ENCODE data around the gene PPP2R3C. TPM values are rescaled to one million over a fixed set of nuclear protein-coding genes. Genes with fewer than 3 reads are reported as not detected.

The PPP2R3C gene
- total RNA-seq, 1 experiment from 2014 or later = 15.2 TPM

DNA sequence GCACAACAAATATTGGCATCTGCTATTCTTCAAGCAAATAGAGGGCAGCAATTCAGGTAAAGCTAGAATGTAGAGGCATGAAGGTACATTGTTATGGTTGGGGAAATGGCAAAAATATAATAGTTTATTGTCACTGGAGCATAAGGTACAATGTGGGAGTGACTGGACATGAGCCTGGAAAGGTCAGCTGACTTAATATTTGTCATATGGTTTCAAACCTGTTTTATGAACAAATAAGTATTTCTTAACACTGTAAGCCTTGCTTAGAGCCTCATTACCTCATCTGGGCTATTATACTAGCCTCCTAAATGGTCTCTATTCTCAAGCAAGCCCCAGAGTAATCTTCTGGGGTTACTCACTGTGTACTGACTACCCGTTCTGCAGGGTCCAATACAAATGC lies 42.0 kb downstream of the PPP2R3C start:
- H3K4me3 ChIP-seq (ENCODE audit: low read length) = no peak overlapping the region
- intact Hi-C loops (cut with micrococcal nuclease) = loop anchor here (5.0 kb wide), 1 partner anchor 32 kb away; the partner anchor contains the start of gene FAM177A1
- BruUV-seq (replicated peaks) = no TSS peak
- no peaks in the 10 kb centered on the region for H3F3A ChIP-seq (ENCODE audit: low read length, unreplicated experiment)
- no peak overlapping the region for H3K27ac ChIP-seq (ENCODE audit: low read length)
- H3K9me2 ChIP-seq (replicated peaks; ENCODE audit: low read length) = no peaks in the 10 kb centered on the region
- TF ChIP-seq CTCF (conservative IDR thresholded peaks at IDR 0.05; ENCODE audit: low read depth, low read length) (no peak), EZH2 (IDR thresholded peaks at IDR 0.05; ENCODE audit: low read length, unreplicated experiment) (no peak), EZH2phosphoT487 (IDR thresholded peaks at IDR 0.05; ENCODE audit: borderline replicate concordance, low read length) (no peak)
- no peak overlapping the region for H3K4me2 ChIP-seq (ENCODE audit: low read length)
- CTCF ChIA-PET = no interaction called here
- no peaks in the 10 kb centered on the region for H3K27me3 ChIP-seq (ENCODE audit: low read length)
- no peaks in the 10 kb centered on the region for H4K20me1 ChIP-seq (ENCODE audit: low read length)
- H3K79me2 ChIP-seq (ENCODE audit: low read length) = no peaks in the 10 kb centered on the region
- peaks cover 17% of the 10 kb centered on the region for H3K36me3 ChIP-seq (ENCODE audit: low read depth, low read length)
- no peaks in the 10 kb centered on the region for H3K9me3 ChIP-seq (ENCODE audit: low read length)
- ATAC-seq (peak; percentile 66), DNase-seq (peak; percentile 30)
- H2AFZ ChIP-seq (ENCODE audit: low read length) = no peak overlapping the region
- POLR2A ChIA-PET (ENCODE audit: unreplicated experiment) = no interaction called here
- no peaks in the 10 kb centered on the region for H3K4me1 ChIP-seq (ENCODE audit: insufficient read depth, low read length)
- H3K9ac ChIP-seq (ENCODE audit: low read length) = no peak overlapping the region

DNA sequence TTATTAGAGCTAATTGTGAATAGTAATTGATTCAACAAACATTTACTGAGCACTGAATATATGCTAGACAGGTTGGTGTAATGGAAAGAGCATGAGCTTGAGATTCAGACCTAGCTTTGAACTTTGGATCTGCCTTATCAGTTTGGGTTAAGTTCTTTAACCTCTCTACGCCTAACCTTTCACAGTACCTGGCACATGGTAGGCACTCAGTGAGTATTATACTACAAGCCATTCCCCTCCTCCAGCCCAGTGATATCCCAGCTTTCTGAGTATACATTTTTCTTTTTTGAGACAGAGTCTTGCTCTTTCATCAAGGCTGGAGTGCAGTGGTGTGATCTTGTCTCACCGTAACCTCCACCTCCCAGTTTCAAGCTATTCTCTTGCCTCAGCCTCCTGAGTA lies 43.7 kb downstream of the PPP2R3C start:
- Histone ChIP-seq H3K36me3 (ENCODE audit: low read depth, low read length) (peaks cover 13% of the 10 kb centered on the region), H3K4me2 (ENCODE audit: low read length) (no peak overlapping the region), H3K9me2 (replicated peaks; ENCODE audit: low read length) (no peaks in the 10 kb centered on the region), H3K9ac (ENCODE audit: low read length) (no peak overlapping the region), H3F3A (ENCODE audit: low read length, unreplicated experiment) (no peaks in the 10 kb centered on the region), H3K4me3 (ENCODE audit: low read length) (no peak overlapping the region), H4K20me1 (ENCODE audit: low read length) (no peaks in the 10 kb centered on the region), H3K79me2 (ENCODE audit: low read length) (no peaks in the 10 kb centered on the region), H3K27me3 (ENCODE audit: low read length) (no peaks in the 10 kb centered on the region), H2AFZ (ENCODE audit: low read length) (no peak overlapping the region), H3K27ac (ENCODE audit: low read length) (no peak overlapping the region), H3K4me1 (ENCODE audit: insufficient read depth, low read length) (no peaks in the 10 kb centered on the region), H3K9me3 (ENCODE audit: low read length) (no peaks in the 10 kb centered on the region)
- ChIA-PET POLR2A (ENCODE audit: unreplicated experiment) (no interaction called here), CTCF (interaction anchor here (0.5 kb wide), 1 partner anchor 83 kb away, joined by 3 read pairs; no protein-coding TSS in a partner anchor)
- TF ChIP-seq EZH2 (IDR thresholded peaks at IDR 0.05; ENCODE audit: low read length, unreplicated experiment) (no peak), CTCF (conservative IDR thresholded peaks at IDR 0.05; ENCODE audit: low read depth, low read length) (no peak), EZH2phosphoT487 (IDR thresholded peaks at IDR 0.05; ENCODE audit: borderline replicate concordance, low read length) (no peak)
- ATAC-seq = no peak
- no peak for DNase-seq
- BruUV-seq (replicated peaks) = no TSS peak
- intact Hi-C loops (cut with micrococcal nuclease) = no loop called here

GRCh38 chr14:35073486-35073885 lies 48.3 kb downstream of the PPP2R3C start:
- ATAC-seq = no peak
- Histone ChIP-seq H3K9me3 (ENCODE audit: low read length) (no peaks in the 10 kb centered on the region), H4K20me1 (ENCODE audit: low read length) (no peaks in the 10 kb centered on the region), H3F3A (ENCODE audit: low read length, unreplicated experiment) (no peaks in the 10 kb centered on the region), H3K36me3 (ENCODE audit: low read depth, low read length) (peaks cover 5% of the 10 kb centered on the region; the same call in 1 of the 2 replicates), H3K4me2 (ENCODE audit: low read length) (no peak overlapping the region), H3K79me2 (ENCODE audit: low read length) (no peaks in the 10 kb centered on the region), H3K27me3 (ENCODE audit: low read length) (no peaks in the 10 kb centered on the region), H3K27ac (ENCODE audit: low read length) (no peak overlapping the region), H2AFZ (ENCODE audit: low read length) (no peak overlapping the region), H3K9me2 (replicated peaks; ENCODE audit: low read length) (no peaks in the 10 kb centered on the region), H3K4me1 (ENCODE audit: insufficient read depth, low read length) (no peaks in the 10 kb centered on the region), H3K4me3 (ENCODE audit: low read length) (no peak overlapping the region), H3K9ac (ENCODE audit: low read length) (no peak overlapping the region)
- BruUV-seq (replicated peaks) = no TSS peak
- DNase-seq = no peak
- ChIA-PET CTCF (interaction anchor here (0.5 kb wide), 1 partner anchor 1532 kb away, joined by 12 read pairs; no protein-coding TSS in a partner anchor), POLR2A (ENCODE audit: unreplicated experiment) (no interaction called here)
- intact Hi-C loops (cut with micrococcal nuclease) = no loop called here
- TF ChIP-seq EZH2phosphoT487 (IDR thresholded peaks at IDR 0.05; ENCODE audit: borderline replicate concordance, low read length) (no peak), EZH2 (IDR thresholded peaks at IDR 0.05; ENCODE audit: low read length, unreplicated experiment) (no peak), CTCF (conservative IDR thresholded peaks at IDR 0.05; ENCODE audit: low read depth, low read length) (no peak)
